Aortic smooth muscle cell (primary cell): ENCODE data around the gene RBP3. TPM values are rescaled to one million over a fixed set of nuclear protein-coding genes. Genes with fewer than 3 reads are reported as not detected.

ENCODE experiments used
- total RNA-seq: library from RNA; depleted of rRNA; stranded (reverse); fragments of >200 nt; gene quantifications from 2 replicates; pipeline ENCODE4 v1.2.3, GENCODE V29; 2014

Gene RBP3
- not detected in 2 replicates for total RNA-seq

GRCh38 chr10:47348138-47348651 is at the start of gene RBP3:
TSS of gene RBP3 (plus strand) at chr10:47348363. CDS start at chr10:47348485, 122 bp downstream.

GRCh38 chr10:47299611-47300428 is 48.3 kb upstream of the RBP3 start, which contains the start of gene GDF10:
TSS of gene GDF10 (plus strand) at chr10:47300197. CDS start at chr10:47300652, 455 bp downstream.

GRCh38 chr10:47322300-47323061 is 25.7 kb upstream of the RBP3 start, which contains the start of gene GDF2:
TSS of gene GDF2 (plus strand) at chr10:47322454. CDS start at chr10:47322669, 215 bp downstream.

GRCh38 chr10:47384148-47384921 is 36.2 kb downstream of the RBP3 start, which contains the start of gene ZNF488:
TSS of gene ZNF488 (minus strand) at chr10:47384293. CDS start at chr10:47368829, 15,464 bp downstream.

Other genes with a start within 250 kb of the RBP3 start
- under 0.01 TPM in 1 of 2 replicates, not detected in the other for gene GDF10, start 48.2 kb upstream of the RBP3 start, total RNA-seq
- gene GDF2, start 25.9 kb upstream of the RBP3 start, total RNA-seq: not detected in 2 replicates
- gene ZNF488, start 35.9 kb downstream of the RBP3 start, total RNA-seq: under 0.01 TPM in 1 of 2 replicates, not detected in the other
- gene ANXA8, start 135.8 kb downstream of the RBP3 start, total RNA-seq: not detected in 2 replicates
- gene FAM25G, start 143.3 kb downstream of the RBP3 start, total RNA-seq: not detected in 2 replicates
- gene AGAP9, start 175.3 kb downstream of the RBP3 start, total RNA-seq: 2.0 and 3.3 TPM in 2 replicates